Mucosa of descending colon (tissue), 3 donors: Measurements from ENCODE around the gene ORC6. TPM values are rescaled to one million over a fixed set of nuclear protein-coding genes. Genes with fewer than 3 reads are reported as not detected.

Experiments
- ATAC-seq: fragments of 200-7000 bp; cut with Tn5 transposase; one replicate; pipeline ENCODE4 v1.9.1; 2020; ENCODE audit warnings: mild to moderate bottlenecking, moderate library complexity
- DNase-seq, 3 donors: peaks; one replicate each; pipeline ENCODE4 v3.0.0-alpha.2; 2020
- H3K36me3 ChIP-seq: fragments of 200-600 bp; one replicate; pipeline ENCODE4 v1.8.0; 2021; ENCODE audit warnings: low read depth, mild to moderate bottlenecking
- H3K4me1 ChIP-seq: fragments of 200-600 bp; one replicate; pipeline ENCODE4 v1.8.0; 2021; ENCODE audit warnings: low read depth, mild to moderate bottlenecking
- H3K4me3 ChIP-seq: fragments of 200-600 bp; one replicate; pipeline ENCODE4 v1.8.0; 2021; ENCODE audit warnings: mild to moderate bottlenecking
- H3K9me3 ChIP-seq: fragments of 200-600 bp; one replicate; pipeline ENCODE4 v1.8.0; 2021; ENCODE audit warnings: mild to moderate bottlenecking
- intact Hi-C, 2 donors: fragments of 100-400 bp; cut with DNase I in 1 of 2; cut with micrococcal nuclease in 1 of 2; formaldehyde crosslinking; loops; one replicate each; pipeline versions ENCODE4 v1.11.0 to v1.11.1; 2022; cut with DNase I, micrococcal nuclease
- total RNA-seq, 3 donors: library from RNA; stranded (reverse); fragmentation: NEBNext Ultra II Directional in 2 of 3; extraction: Animal tissue kit (Norgen Biotek cat#: 25700) in 2 of 3; gene quantifications; one replicate each; pipeline versions ENCODE4 v1.2.1 to v1.2.4, GENCODE V29; 2021 to 2023
- TF ChIP-seq, protein P1 (sequence below): fragments of 200-600 bp; IDR thresholded peaks from one replicate; pipeline ENCODE4 v1.8.0; 2022; ENCODE audit warnings: antibody characterized with exemption, mild to moderate bottlenecking
- donor health status: DM: no; HTN: no; CAD: no; lungs with moderate emphysema.
- donor health status: DM: no; HTN: no; CAD: no.
- donor health status: DM: no; HTN: yes; CAD: no.

The ORC6 gene
- total RNA-seq, 3 donors from 2014 or later: 3.5 to 10.3 (median 3.8) TPM

DNA sequence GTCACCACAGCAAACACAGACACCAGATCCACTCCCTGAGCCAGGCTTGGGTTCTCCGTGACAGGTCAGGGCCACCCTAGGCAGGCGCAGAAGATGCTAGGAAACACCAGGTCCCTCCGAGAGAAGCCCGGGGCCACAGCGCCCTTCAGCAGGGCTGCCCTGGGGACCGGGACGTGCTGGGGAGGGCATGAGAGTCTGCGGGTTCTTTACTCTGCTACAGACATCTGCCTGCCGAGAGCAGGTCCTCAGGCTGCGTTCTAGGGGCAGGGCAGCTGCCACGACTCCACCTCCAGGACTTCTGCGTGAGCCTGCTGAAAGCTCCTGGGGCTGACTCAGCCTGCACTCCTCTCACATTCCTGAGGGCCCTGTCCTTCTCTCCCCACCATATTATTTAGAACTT lies 47.2 kb downstream of the ORC6 start:
- intact Hi-C loops: no loop called here
- ATAC-seq (no peak), DNase-seq (no peak)
- H3K9me3 ChIP-seq: no peaks in the 10 kb centered on the region
- TF ChIP-seq, protein P1, sequence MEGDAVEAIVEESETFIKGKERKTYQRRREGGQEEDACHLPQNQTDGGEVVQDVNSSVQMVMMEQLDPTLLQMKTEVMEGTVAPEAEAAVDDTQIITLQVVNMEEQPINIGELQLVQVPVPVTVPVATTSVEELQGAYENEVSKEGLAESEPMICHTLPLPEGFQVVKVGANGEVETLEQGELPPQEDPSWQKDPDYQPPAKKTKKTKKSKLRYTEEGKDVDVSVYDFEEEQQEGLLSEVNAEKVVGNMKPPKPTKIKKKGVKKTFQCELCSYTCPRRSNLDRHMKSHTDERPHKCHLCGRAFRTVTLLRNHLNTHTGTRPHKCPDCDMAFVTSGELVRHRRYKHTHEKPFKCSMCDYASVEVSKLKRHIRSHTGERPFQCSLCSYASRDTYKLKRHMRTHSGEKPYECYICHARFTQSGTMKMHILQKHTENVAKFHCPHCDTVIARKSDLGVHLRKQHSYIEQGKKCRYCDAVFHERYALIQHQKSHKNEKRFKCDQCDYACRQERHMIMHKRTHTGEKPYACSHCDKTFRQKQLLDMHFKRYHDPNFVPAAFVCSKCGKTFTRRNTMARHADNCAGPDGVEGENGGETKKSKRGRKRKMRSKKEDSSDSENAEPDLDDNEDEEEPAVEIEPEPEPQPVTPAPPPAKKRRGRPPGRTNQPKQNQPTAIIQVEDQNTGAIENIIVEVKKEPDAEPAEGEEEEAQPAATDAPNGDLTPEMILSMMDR: no peak
- no peaks in the 10 kb centered on the region for H3K4me1 ChIP-seq
- no peaks in the 10 kb centered on the region for H3K36me3 ChIP-seq
- no peak overlapping the region for H3K4me3 ChIP-seq

DNA sequence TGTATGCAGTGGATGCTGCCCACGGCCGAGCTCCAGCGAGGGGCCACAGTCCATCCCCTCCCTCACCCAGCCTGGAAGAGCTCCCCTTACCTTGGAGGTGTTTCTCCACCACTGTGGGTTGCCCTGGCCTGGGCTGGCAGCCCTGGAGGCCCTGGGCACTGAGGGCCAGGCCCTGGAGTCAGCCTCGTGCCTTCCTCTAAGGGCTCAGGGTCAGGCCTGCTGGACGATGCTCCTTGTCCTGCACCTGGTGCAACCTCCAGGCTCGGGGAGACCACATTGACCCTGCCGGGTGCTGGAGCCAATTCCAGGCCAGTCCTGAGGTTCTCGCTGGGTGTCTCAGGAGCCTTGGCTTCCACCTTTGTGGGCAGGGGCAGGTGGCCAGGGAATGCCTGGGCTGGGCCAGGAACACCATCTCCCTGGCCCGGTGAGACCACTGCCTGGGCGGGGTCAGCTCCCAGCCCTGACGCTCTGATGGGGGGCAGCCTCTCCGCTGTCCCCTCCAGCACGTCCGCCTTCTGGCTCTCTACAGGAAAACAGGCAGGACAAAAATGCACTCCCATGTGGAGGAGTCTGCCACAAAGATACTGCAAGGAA lies 48.3 kb downstream of the ORC6 start:
- TF ChIP-seq, protein P1: no peak
- Histone ChIP-seq H3K4me3 (no peak overlapping the region), H3K9me3 (no peaks in the 10 kb centered on the region), H3K36me3 (no peaks in the 10 kb centered on the region), H3K4me1 (no peaks in the 10 kb centered on the region)
- DNase-seq: no peak
- intact Hi-C loops: no loop called here
- ATAC-seq: no peak

DNA sequence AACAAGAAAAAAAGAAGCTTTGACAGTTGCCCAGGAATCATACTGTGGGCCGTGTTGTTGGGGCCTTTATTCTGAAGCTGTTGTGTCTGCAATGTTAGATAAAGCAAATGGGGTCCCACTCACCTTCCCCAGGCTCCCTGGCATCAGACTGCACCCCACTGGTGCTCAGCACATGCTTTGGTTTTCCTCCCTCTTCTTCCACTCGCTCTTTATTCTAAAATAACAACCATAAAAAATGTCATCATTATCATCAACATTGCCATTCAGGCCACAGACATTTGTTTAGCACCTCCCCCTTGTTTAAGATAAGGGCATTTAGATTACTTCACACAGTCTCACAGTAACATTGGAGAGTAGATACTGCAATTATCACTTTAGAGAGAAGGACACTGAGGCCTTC lies 50.5 kb downstream of the ORC6 start:
- Histone ChIP-seq H3K36me3 (no peaks in the 10 kb centered on the region), H3K4me1 (no peaks in the 10 kb centered on the region), H3K9me3 (no peaks in the 10 kb centered on the region), H3K4me3 (no peak overlapping the region)
- no peak for DNase-seq
- no peak for ATAC-seq
- TF ChIP-seq, protein P1: no peak
- intact Hi-C loops: no loop called here

DNA sequence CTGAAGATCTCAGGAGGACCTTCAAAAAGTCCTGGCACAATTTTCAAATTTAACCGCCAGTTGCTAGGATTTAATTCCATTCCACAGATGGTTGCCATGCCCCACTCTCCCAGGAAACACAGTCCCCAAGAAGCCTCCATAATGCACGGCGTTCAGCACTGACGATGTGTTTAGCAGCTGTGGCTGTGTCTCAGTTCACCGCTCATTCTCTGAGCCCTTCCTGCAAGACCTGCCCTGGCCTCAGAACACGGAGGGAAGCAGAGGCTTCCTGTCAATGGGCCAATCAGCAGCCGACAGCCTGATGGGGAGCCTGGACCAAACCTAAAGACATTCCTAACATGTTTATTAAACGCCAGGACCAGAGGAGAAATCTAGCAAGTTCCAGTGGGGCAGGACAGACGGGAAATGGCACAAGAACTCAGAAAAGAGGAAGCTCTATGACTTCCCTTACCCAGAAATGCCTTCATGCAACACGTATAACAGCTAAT lies 53.8 kb downstream of the ORC6 start:
- ATAC-seq (peak; percentile 45), DNase-seq (peak in 1 of 3 donors; percentile 12)
- TF ChIP-seq, protein P1: no peak
- Histone ChIP-seq H3K4me3 (no peak overlapping the region), H3K4me1 (no peaks in the 10 kb centered on the region), H3K36me3 (no peaks in the 10 kb centered on the region), H3K9me3 (no peaks in the 10 kb centered on the region)
- intact Hi-C loops: no loop called here

DNA sequence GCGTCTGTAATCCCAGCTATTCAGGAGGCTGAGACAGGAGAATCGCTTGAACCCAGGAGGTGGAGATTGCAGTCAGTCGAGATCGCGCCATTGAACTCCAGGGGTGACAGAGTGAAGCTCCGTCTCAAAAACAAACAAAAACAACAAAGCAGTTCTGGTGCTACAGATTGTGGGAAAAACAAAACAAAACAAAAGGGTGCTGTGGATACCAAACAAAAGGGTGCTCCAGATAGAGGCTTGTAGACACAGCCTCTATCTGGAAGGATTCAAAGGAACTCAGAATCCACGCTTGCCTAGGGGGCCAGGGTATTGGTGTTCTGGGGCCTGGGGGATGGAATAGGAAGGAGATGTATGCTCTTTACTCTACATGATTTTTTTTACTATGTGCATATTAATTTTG lies 56.2 kb downstream of the ORC6 start:
- Histone ChIP-seq H3K36me3 (no peaks in the 10 kb centered on the region), H3K4me3 (no peak overlapping the region), H3K9me3 (no peaks in the 10 kb centered on the region), H3K4me1 (no peaks in the 10 kb centered on the region)
- TF ChIP-seq, protein P1: no peak
- ATAC-seq (no peak), DNase-seq (no peak)
- intact Hi-C loops: no loop called here
